Body of pancreas (tissue), 4 donors: ENCODE data around the gene NEDD1.

Source experiments
- CTCF ChIP-seq, 7 experiments: fragments of 450-650 bp in 4 of 7; fragments of 200-600 bp in 3 of 7; sonication (generic) in 3 of 7; IDR thresholded peaks; one replicate each; pipeline ENCODE4 v1.5.1; 2016 to 2019; ENCODE audit warnings: antibody characterized with exemption in 7 of 7
- POLR2A ChIP-seq, 3 donors: fragments of 450-650 bp; IDR thresholded peaks; one replicate each; pipeline ENCODE4 v1.6.1; 2016; ENCODE audit warnings: antibody characterized with exemption in 3 of 3, mild to moderate bottlenecking in 2 of 3

- TF ChIP-seq CTCF (IDR thresholded peaks at IDR 0.05) (no peak), POLR2A (IDR thresholded peaks at IDR 0.05) (no peak)
Measured at GRCh38 chr12:96874211-96874610, 32.8 kb upstream of the NEDD1 start.
